NK-92 (cell line): ENCODE results near the gene PNMA1.
"Not testable (repeated sequence)": the region's sequence is repeated elsewhere in the genome, so short reads cannot be mapped to it uniquely, and the experiment has no call there.

Experiments
- DNase-seq: peaks from one replicate; lab custom pipeline; 2025; ENCODE audit not compliant: unreplicated experiment; lab: John Stamatoyannopoulos, UW

Gene PNMA1

DNA sequence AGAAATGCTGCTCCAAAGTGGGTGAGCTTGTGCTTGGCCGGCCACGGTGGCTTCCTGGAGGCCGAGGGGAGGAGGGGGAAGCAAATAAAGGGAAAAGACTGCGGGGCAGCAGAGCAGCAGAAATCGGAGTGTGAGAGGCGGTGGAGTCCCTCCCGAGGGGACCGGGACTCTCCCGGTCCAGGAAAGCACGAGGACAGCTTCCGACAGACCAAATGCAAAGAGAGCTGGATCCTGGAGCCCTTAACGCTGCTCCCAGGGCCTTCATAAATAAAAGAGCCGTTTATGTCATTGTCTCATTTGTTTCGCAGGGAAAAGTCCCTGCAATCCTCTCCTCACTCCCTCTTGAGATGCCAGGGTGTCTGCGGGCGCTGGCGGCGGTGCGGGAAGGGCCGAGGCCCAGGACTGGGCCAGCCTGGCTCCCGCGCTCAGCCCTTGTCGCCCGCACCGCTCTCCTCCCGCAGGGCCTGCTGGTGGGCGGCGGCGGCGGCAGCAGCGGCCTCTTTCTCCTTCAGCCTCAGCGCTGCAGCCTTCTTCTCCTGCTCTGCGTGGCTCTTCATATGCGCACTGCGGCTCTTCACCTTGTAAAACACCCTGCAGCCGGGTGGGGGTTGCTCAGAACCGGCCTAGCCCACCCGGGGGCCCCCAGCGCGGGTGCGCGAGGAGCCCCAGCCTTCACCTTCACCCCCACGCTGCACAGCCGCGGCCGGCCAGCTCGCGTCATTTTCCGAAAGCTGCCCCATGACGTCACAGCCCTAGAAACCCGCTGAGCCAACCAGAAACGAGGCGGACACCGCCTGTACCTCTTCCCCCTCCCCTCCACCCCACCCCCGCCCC, 4.5 kb upstream of the PNMA1 start:
- DNase-seq, result no peak

DNA sequence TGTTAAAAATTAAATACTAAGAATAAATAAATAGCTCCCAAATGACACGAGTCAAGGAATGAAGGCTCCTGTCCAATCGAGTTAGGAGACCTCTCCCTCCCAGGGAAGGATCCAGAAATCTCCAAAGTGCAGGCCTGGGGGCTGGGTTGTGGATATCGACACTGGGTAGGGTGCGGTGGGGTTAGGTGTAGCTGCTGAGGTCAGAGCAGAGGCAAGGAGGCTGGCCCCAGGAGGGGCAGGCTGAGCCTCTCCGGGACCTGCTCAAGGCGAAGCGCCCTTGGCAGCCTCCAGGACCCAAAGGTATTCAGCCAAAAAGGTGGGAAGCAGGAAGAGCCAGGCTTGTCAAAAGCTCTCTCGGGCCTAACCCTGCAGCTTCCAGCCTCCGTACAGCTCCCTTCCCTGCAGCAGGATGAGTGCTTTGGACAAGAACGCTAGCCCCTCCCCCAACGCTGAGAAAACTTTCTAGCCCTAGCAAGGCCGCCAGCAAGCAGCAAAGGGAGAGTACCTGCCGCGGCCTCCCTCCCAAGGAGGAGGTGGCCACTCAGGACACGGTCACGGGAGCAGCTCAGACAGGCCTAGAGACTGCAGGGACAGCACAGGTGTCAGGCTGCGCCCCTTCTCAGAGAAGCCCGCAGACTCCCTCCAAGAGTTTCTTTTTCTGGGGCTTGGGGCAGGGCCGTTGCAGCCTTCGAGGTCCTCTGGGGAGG, 3.7 kb upstream of the PNMA1 start:
- no peak for DNase-seq

DNA sequence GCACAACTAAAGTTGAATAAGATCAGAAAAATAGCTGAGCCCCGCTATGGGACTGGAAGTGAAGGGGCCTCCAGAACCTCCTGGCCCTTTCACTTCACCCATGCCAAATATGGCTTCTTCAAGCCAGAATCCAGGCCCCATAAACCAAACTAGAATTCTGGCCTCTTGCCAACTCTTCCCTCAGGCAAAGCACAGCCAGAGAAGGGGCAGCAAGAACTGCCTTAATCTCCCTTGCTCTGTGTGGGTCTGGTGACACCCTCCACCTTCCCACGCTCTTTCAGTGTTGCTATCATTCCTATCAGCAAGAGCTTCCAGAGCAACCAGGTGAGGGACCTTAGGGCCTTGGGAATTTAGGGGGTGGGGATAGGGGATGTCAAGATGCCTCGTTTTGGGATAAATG, 3.1 kb upstream of the PNMA1 start:
- DNase-seq, result no peak

DNA sequence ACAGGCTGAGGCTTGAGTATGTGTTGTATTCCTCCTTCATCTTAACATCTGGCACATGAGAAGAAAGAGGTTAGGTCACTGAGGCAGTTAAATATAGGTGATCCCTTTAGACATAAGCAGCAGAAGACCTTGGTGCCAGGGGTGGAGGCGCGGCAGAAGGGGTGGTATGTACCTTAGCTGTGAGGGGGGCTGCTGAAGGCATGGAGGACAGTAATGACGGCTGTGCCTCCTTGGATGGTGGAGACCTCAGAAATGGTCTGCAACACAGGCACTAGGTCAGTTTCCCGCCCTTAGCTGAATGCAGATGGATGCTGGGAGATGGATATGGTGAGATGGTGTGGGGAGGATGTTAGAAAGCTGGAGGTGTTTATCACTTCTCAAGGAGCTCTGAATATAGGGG, 1.5 kb upstream of the PNMA1 start:
- DNase-seq, result no peak

GRCh38 chr14:73714656-73715081, 485 bp upstream of the PNMA1 start:
- no peak for DNase-seq

DNA sequence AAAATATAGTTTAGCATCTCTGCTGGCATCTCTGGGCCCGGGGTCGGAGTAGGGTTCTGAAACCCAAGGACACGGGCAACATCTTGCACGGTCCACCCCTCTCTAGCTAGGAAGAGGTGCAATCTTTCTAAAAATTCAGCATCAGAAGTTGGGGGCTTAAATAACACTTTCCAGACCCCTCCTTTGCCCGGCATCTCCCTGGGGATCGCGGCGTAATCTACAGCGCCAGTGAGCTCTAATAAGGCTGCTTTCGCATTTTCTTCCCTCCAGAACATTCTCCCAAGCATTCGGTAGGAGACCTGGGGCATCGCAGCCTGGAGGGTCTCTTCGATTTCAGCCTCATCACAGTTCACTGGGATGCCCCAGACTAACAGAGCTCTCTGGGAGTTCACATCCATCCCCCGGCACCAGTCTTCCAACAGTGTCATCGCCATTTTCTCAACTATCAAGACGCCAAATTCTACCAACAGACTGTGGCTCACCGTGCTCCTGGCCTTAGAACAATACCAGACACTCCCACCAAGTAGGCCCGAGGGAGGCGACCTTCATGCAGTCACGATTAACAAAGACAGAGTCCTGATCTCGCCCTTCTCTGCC, 880 bp downstream of the PNMA1 start:
- DNase-seq, result no peak

DNA sequence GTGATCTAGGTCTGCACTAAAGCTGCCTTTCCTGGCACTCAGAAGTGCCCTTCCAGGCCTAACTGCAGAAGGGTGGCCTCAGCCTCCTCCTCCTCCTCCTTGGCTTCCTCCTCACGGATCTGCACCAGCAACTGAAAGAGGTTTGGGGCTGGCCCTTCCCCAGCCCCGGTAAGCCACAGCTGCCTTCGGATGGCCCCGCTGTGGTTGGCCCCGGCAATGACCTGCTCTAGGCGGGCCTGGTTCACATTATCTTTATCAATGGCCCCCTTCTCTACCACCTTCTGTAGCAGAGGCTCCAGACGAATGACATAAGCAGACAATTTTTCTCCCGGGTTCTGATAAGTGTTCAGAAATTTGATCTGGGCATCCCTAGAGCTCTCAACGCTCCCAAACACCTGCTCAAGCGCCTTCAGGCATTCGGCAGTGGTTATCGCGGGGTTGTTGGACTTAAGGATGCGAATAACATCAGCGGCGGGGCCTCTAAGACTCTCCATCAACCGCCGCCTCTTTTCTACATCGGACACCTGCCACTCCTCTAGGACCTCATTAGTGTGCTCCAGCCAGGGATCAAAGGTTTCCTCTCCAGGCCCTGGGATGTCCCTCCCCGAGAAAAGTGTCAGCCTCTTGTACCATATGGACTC, 1.5 kb downstream of the PNMA1 start:
- DNase-seq, result no peak

DNA sequence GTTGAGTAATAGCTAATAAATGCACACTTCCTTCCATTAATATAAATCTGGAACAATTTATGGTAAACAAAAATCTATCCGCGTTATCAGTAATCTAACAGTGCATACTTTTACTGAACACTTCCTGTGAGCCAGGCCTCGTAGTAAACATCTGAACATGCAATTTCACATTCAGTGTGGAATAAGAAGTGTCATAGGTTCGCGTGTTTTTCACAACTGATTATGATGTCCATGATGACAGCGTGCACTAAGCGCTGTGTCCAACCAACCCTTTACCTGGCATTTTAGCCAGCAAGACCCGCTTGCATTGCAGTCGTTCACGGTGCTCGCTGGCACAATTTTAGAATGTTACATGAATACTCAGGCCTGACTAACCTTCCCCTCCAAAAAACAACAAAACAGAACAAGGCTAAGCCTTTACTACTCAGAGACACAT, 2.1 kb downstream of the PNMA1 start:
- no peak for DNase-seq

GRCh38 chr14:73710737-73711136, 3.4 kb downstream of the PNMA1 start:
- no peak for DNase-seq

- no peak for DNase-seq
These were observed 4.2 kb downstream of the PNMA1 start for GRCh38 chr14:73709904-73710469.

DNA sequence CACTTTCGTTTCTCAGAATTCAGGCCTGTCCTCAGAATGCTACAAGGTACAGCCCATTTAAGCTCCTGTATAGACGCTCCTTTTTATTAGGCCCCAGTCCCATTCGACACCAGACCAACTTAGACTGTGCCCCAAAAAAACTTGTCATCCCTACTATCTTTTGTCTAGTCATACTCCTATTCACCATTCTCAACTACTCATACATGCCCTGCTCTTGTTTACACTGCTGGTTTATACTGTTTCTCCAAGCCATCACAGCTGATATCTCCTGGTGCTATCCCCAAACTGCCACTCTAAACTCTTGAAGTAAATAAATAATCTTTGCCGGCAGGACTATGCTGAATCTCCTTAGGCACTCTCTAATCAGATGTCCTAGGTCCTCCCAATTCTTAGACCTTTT, 6.1 kb downstream of the PNMA1 start:
- not testable (repeated sequence) for DNase-seq

DNA sequence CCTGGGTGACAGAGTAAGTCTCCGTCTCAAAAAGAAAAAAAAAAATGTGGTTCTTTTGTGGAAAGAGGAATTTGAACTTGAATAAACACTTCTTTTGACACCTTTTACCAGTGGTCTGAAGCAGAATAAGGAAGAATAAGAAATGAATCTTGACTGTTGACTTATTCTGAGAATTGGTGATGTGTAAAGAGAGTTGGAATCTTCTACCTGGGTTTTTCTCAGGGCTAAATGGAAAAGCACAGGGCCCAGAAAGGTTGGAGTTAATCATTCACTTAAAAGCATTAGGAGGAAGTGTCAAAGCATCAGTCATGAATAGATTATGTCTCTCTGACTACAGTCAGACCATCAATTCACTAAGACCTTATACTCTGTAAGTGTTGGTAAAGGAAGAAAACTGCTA, 13.9 kb downstream of the PNMA1 start:
- no peak for DNase-seq

DNA sequence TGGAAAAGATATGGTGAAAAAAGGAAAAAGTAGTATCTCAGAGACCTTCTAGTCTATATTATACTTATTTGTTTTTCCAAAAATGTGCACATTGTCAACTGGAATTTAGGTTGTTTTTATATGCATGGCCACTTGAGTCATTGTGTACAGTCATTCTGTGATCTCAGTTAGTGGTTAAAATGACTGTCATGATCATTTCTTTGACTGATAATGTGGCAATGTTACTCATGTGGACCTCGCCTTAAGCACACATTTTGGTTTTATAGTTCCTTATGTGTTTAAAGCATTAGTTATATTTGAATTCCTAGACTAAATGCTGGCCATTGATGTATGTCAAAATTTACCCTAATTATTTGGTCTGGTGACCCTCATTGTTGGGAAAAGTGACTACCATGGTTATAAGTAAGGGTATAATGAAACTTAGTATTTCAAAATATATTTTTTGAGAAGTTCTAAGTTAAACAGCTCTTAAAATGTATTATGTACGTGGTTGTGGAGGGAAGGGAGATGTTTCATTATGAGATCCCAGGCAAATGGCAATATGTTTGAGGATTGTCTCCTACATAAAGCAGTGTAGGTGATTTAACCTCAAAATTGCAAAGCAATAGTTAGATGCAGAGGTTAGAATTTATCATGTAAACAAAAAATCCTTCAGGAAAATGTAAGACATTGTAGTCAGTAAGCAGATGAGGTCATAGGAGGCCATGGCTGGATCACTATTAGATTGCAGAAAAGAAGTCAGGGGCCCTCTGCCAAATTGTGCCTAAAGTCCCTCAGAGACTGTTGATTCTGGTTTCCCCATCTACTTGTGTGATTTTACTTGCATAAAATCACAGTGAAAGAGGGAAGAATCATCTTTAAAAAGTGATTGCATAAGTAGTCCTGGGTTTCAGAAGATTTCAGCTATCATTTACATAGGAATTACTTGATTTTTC, 17.5 kb downstream of the PNMA1 start:
- no peak for DNase-seq

DNA sequence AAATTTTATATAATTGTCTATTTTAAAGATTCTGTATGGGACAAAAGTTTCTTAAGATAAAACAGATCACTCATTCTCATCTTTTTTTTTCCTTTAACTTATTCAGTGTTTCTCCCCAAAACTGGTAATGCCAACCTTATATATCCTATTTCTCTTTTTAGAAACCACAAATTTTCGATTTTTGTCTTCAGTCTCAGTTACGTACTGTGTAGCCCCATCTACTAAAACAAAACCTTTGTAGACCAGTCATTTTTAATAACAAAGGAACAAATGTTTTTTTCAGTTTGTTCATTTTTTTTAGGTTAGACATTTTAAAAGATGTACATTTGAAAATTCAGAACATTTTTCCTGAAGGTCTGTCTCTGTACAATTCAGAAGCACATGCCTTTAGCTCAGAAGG, 18.2 kb downstream of the PNMA1 start:
- no peak for DNase-seq

GRCh38 chr14:73695082-73695481, 19.1 kb downstream of the PNMA1 start:
- DNase-seq, result no peak

- no peak for DNase-seq
These were observed 20.1 kb downstream of the PNMA1 start for GRCh38 chr14:73694083-73694482.

DNA sequence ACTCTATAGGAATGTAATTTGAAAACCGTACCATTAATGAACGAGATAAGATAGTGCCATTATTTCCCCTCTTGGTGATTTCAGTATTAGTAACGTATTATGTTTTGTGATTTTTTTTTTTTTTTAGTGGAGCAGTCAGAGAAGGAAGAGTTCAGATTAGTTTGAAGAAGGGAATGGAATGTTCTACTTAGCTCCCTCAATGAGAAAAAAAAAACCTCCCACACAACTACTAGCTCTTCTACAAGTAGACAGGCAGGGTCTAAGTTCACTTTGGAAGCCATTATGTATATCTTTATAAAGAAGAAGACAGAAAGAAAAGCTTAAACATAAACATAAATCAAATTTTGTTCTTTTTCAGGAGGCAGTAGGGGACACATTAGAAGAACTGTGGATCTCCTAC, 27.3 kb downstream of the PNMA1 start:
- no peak for DNase-seq

DNA sequence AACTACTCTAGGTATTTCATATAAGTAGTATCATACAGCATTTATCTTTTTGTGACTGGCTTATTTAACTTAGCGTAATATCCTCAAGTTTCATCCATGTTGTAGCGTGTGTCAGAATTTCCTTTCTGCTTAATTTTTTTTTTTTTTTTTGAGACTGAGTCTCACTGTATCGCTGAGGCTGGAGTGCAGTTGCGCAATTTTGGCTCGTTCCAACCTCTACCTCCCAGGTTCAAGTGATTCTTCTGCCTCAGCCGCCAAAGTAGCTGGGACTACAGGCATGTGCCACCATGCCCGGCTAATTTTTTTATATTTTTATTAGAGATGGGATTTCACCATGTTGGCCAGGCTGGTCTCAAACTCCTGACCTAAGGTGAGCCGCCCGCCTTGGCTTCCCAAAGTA, 28.9 kb downstream of the PNMA1 start:
- no peak for DNase-seq

DNA sequence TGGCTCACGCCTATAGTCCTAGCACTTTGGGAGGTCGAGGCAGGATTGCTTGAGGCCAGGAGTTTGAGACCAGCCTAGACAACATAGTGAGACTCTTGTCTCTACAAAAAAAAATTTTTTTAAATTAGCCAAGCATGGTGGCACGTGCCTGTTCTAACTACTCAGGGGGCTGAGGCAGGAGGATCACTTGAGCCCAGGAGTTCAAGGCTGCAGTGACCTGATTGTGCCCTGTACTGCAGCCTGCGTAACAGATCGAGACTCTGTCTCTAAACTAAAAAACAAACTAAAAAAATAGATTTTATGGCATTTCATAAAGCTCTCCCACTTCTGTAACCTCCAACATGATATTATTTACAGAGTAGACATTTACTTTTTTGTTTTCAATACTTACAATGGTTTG, 29.6 kb downstream of the PNMA1 start:
- no peak for DNase-seq

DNA sequence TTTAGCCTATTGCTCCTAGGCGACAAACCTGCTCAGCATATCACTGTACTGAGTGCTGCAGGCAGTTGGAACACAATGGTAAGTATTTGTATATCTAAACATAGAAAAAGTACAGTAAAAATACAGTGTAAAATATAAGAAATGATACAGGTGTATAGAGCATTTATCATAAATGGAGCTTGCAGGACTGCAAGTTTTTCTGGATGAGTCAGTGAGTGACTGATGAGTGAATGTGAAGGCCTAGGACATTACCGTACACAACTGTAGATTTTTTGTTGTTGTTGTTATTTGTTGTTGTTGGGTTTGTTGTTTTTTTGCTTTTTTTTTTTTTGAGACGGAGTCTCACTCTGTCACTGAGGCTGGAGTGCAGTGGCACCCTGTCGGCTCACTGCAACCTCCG, 33.4 kb downstream of the PNMA1 start:
- no peak for DNase-seq
